Activated gamma-delta T cell treated with Interleukin-2 at 50 U/mL for 16 hours (primary cell): Measurements from ENCODE around the gene ZNF566.
A peak's percentile ranks its signal among the peaks of the same experiment; 100 is the strongest.
"Not testable (repeated sequence)": the region's sequence is repeated elsewhere in the genome, so short reads cannot be mapped to it uniquely, and the experiment has no call there.

Experiments
- DNase-seq: peaks from one replicate; pipeline ENCODE4 v3.0.0-alpha.2; 2020

Gene ZNF566

GRCh38 chr19:36489118-36489919, at the start of gene ZNF566:
ZNF566 (minus strand) TSS chr19:36489561; CDS start chr19:36476557, 13,004 bp downstream.
- DNase-seq, result peak; percentile 91

- no peak for DNase-seq
These were observed 39.7 kb upstream of the ZNF566 start for GRCh38 chr19:36528921-36529518.

- peak; percentile 88 for DNase-seq
These were observed 39.0 kb upstream of the ZNF566 start, which contains the start of gene ZNF260 for GRCh38 chr19:36528194-36528920. ZNF260 (minus strand) TSS chr19:36528271; CDS start chr19:36515238, 13,033 bp downstream.

DNA sequence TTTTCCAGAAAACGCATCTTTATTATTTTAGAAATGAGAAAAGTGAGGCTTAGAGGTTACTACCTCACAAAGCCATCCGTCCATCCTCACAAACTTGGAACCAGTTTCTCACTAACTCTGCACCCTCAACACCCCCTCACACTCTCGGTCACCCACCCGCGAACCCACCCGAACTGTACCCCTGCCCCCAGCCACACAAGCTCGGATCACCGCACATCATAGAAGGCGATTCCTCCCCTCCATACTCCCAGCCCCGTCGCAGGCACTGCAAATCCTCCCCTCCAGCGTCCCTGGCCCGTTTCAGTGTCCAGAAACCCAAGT, 38.5 kb upstream of the ZNF566 start:
- no peak for DNase-seq

- DNase-seq, result no peak
These were observed 38.0 kb upstream of the ZNF566 start for GRCh38 chr19:36527341-36527740.

DNA sequence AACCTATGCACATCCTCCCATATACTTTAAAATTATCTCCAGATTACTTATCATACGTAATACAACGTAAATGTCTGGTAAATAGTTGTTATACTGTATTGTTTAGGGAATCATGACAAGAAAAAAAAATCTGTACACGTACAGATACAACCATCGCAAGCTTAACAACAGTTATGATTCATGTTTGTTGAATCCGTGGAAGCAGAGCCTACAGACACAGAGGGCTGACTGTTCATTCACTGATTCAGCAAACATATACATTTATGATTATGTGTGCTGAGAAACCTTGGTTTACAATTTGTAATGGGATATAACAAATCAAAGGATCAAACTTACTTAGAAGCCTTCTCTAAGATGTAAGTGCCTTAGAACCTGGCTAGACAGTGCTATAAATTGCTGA, 37.2 kb upstream of the ZNF566 start:
- DNase-seq, result no peak

DNA sequence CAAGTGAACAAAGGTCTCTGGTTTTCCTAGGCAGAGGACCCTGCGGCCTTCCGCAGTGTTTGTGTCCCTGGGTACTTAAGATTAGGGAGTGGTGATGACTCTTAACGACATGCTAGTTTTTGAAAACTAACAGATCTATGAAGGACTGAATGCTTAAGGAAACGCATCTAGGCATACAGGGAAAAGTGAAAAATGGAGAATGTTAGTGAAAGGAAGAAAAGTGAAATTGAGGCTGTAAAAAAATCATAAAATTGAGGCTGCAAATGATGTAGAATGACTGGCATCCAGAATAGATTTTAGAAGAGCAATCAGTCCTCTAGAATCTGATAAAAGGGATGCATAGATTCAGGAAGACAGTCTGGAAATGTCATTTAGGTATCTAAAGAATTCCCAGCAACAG, 35.3 kb upstream of the ZNF566 start:
- DNase-seq, result no peak

DNA sequence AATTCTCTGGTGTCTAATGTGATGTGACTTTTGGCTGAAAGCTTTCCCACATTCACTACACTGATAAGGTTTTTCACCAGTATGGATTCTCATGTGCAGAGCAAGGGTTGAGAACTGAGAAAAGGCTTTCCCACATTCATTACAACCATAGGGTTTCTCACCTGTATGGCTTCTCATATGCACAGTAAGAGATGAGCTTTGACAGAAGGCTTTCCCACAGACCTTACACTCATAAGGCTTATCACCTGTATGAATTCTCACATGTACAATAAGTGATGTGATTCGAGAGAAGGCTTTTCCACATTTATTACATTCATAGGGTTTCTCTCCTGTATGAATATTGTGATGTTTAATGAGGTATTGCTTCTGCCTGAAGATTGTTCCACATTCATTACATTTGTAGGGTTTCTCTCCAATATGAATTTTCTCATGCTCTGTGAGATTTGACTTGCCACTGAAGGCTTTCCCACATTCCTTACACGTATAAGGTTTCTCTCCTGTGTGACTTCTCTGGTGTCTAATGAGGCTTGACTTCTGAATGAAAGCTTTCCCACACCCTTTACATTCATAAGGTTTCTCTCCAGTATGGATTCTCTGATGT, 24.8 kb upstream of the ZNF566 start:
- no peak for DNase-seq

GRCh38 chr19:36508325-36508724, 19.0 kb upstream of the ZNF566 start:
- no peak for DNase-seq

GRCh38 chr19:36501973-36502372, 12.6 kb upstream of the ZNF566 start:
- DNase-seq, result no peak

GRCh38 chr19:36497001-36497400, 7.6 kb upstream of the ZNF566 start:
- no peak for DNase-seq

- DNase-seq, result not testable (repeated sequence)
These were observed 3.5 kb upstream of the ZNF566 start for GRCh38 chr19:36492689-36493453.

DNA sequence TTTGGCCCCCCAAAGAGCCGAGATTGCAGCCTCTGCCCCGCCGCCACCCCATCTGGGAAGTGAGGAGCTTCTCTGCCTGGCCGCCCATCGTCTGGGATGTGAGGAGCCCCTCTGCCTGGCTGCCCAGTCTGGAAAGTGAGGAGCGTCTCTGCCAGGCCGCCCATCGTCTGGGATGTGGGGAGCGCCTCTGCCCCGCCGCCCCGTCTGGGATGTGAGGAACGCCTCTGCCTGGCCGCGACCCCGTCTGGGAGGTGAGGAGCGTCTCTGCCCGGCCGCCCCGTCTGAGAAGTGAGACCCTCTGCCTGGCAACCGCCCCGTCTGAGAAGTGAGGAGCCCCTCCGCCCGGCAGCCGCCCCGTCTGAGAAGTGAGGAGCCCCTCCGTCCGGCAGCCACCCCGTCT, 1.5 kb upstream of the ZNF566 start:
- DNase-seq, result not testable (repeated sequence)

DNA sequence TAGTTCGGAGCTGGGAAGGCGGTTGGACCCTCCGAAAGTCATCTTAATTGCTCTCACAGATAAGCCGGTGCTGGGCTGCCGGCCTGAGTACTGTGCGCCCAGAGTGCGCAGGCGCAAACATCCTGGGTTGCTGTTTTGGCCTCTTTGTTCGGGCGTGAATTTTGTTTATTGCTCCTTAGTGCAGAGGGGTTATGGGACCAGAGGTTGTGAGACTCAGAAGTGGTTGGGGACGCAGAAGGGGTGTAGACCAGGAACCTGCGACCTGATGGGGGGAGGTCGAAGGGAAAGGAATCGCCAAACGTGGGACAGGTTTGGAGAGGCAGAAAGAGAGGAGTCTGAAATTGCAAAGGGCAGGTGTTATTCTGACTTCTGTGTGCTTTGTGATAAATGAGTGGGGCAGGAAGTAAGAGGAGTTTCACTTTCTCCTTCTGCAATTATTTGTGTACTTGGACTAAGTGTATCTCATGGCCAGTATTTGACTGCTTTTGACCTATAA, 607 bp upstream of the ZNF566 start:
- peak; percentile 69 for DNase-seq

- peak; percentile 30 for DNase-seq
These were observed 579 bp downstream of the ZNF566 start for GRCh38 chr19:36488846-36489117.

GRCh38 chr19:36488118-36488845, 1.1 kb downstream of the ZNF566 start:
- no peak for DNase-seq

DNA sequence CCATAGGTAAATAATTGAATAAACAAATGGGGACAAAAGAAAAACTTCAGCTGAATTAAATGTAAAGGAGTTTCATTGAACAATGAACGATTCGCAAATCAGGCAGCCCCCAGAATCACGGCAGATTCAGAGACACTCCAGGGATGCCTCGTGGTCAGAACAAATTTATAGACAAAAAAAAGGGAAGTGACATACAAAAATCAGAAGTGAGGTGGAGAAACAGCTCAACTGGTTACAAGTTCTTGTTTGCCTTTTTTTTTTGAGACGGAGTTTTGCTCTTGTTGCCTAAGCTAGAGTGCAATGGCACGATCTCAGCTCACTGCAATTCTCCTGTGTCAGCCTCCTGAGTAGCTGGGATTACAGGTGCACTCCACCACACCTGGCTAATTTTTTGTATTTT, 5.7 kb downstream of the ZNF566 start:
- no peak for DNase-seq

GRCh38 chr19:36482876-36483275, 6.5 kb downstream of the ZNF566 start:
- no peak for DNase-seq

- DNase-seq, result no peak
These were observed 29.3 kb downstream of the ZNF566 start for GRCh38 chr19:36460046-36460445.

DNA sequence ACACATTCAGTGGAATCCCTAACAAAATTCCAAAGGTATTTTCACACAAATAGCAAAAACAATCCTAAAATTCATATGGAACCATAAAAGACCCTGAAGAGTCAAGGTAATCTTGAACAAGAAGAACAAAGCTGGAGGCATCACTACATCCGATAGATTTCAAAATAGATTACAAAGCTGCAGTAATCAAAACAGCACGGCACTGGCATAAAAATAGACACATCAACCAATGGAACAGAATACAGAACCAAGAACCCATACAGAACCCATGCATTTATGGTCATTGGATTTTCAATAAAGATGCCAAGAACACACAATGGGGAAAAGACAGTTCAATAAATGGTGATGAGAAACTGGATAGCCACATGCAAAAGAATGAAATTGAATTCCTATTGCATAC, 32.5 kb downstream of the ZNF566 start:
- no peak for DNase-seq

- no peak for DNase-seq
These were observed 40.2 kb downstream of the ZNF566 start for GRCh38 chr19:36449059-36449670.

- DNase-seq, result no peak
These were observed 48.0 kb downstream of the ZNF566 start for GRCh38 chr19:36441339-36441738.
